Fibroblast of pulmonary artery (primary cell): Measurements from ENCODE around the gene MKX.

Experiments used
- DNase-seq: peaks from one replicate; pipeline ENCODE4 v3.0.0-alpha.2; 2010; ENCODE audit warnings: low read depth
- H3K4me3 ChIP-seq: replicated peaks from 2 replicates; pipeline ENCODE4 v1.5.1; 2011; ENCODE audit warnings: low read depth, mild to moderate bottlenecking, control low read depth, low read length, moderate library complexity
- TF ChIP-seq, protein P1 (sequence below): IDR thresholded peaks from 2 replicates; pipeline ENCODE4 v1.5.1; 2011; ENCODE audit warnings: mild to moderate bottlenecking, control low read depth, low read length, inconsistent platforms; ENCODE audit errors: missing control alignments

The MKX gene

DNA sequence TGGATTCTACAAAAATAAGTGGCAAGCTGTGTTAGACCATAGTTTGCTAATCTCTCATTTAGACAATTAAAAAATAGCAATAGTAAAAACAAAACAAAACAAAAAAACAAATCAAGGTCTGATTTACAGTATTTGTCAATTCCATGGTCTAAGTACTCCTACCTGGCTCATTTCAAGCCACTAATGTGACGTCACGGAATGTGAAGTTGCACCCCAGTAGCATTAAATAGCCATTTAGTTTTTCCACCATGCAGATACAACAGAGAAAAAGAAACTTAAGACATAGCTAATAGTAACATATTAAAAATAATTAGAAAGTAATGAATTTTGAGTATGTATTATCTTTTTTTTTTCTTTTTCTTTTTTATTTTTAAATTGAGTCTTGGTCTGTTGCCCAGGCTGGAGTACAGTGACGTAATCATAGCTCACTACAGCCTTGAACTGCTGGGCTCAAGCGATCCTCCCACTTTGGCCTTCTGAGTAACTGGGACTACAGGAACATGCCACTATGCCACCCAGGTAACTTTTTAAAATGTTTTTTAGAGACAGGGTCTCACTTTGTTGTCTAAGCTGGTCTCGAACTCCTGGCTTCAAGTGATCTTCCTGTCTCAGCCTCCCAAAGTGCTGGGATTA lies 101.2 kb downstream of the MKX start:
- no peak overlapping the region for H3K4me3 ChIP-seq
- no peak for DNase-seq
- TF ChIP-seq, protein P1, sequence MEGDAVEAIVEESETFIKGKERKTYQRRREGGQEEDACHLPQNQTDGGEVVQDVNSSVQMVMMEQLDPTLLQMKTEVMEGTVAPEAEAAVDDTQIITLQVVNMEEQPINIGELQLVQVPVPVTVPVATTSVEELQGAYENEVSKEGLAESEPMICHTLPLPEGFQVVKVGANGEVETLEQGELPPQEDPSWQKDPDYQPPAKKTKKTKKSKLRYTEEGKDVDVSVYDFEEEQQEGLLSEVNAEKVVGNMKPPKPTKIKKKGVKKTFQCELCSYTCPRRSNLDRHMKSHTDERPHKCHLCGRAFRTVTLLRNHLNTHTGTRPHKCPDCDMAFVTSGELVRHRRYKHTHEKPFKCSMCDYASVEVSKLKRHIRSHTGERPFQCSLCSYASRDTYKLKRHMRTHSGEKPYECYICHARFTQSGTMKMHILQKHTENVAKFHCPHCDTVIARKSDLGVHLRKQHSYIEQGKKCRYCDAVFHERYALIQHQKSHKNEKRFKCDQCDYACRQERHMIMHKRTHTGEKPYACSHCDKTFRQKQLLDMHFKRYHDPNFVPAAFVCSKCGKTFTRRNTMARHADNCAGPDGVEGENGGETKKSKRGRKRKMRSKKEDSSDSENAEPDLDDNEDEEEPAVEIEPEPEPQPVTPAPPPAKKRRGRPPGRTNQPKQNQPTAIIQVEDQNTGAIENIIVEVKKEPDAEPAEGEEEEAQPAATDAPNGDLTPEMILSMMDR = no peak

DNA sequence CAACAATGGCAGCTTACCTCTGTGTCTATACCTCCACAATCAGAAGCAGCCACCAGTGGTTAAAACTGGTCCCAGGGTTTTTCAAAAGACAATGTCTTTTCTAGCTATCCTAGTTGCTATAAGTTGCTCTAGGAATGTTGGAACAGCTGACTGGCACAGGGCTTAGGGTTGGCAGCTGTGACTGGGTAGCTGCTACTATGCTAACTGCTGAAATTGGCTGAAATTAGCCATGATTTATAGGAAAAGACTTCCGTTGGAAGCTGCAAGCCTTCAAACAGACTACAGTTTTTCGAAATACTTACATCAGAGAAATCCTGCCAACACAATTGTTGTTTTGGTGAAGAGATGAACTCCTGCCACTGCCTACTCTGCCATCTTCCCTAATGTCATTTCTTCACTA lies 102.3 kb downstream of the MKX start:
- H3K4me3 ChIP-seq = no peak overlapping the region
- TF ChIP-seq, protein P1 = no peak
- DNase-seq = no peak

DNA sequence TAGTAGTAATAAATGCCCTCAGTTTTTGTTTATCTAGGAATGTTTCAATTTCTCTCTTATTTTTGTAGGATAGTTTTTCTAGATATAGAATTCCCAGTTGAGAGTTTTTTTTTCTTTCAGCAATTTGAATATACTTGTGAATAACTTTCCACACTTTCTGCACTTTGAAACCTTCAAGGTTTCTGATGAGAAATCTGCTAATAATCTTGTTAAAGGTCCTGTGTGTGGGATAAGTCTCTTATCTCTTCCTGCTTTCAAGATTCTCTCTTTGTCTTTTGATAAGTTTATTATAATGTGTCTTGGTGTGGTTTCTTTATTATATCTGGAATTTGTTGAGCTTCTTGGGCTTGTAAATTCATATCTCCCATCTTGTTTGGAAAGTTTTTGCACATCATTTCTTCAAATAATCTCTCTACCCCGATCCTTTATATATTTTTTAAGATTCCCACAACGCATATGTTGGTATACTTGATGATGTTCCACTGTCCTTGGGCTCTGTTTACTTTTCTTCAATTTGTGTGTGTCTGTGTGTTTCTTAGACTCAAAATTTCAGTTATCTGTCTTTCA lies 103.5 kb downstream of the MKX start:
- DNase-seq = no peak
- TF ChIP-seq, protein P1 = no peak
- no peak overlapping the region for H3K4me3 ChIP-seq

DNA sequence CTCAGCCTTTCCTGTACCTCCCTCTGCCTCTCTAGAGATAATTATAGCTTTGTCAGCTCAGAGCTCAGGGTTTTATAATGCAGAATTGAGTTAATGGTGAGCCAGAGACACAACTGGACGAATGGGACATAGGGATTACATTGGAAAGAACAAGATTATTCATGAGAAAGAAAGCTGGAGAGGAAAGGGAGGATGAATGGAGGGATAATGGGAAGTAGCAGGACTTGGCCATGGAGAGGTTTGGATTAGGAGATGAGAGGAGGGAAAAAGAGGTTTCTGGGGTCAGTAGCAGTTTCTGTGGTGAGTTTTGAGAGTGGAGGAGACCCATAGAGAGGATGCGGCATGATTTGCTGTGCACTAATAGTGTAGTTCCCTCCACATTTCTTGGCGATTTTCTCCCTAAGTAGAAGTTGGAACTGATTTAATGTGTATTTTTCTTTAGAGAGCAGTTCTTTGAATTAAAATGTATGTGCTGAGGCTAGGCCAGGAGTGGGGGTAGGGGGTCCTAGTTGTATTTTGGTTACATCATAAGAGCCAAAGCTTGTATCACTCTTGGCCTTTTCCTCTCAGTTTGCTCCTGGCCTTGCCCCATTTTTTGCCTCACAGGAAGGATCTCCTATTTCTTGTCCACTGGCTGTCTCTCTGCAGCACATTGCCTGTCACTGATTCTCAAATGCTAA lies 107.4 kb downstream of the MKX start:
- no peak overlapping the region for H3K4me3 ChIP-seq
- DNase-seq = no peak
- TF ChIP-seq, protein P1 = no peak

DNA sequence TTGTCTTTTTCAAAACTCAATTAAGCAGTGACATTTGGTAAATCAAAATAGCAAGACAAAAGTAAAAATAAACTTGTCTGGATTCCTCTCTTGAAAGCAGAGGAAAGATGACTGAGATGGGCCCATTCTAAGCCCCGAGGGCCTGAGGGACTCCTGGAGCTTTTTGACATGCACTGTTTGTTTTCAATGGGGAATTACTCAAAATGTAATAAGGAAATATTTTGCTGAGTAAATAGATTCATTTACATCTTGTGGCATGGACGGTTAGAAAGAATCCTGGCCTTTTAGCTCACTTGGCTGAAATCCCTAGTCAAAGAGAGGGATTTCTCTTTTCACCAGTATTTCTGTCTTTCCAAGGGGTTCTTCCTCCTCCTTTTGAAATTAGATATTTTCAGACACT lies 108.0 kb downstream of the MKX start:
- no peak overlapping the region for H3K4me3 ChIP-seq
- DNase-seq = no peak
- TF ChIP-seq, protein P1 = no peak

DNA sequence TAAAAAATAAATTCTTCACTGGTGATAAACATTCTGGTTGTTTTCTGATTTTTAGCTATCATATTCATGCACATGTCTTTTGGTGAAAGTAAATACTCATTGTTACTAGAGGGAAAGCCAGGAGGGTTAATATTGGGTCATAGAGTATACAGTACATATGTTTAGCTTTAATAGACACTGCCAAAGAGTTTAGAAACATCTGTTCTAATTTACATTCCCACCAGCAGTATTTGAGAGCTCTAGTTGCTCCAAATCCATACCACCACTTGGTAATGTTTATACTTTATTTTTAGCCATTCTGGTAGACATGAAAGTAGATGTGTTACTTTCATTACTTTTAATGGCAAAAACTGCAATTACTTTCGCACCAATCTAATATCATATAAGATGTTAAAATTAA lies 108.8 kb downstream of the MKX start:
- H3K4me3 ChIP-seq = no peak overlapping the region
- TF ChIP-seq, protein P1 = no peak
- DNase-seq = no peak
